Kidney epithelial cell (primary cell): ENCODE data around the gene FTO. TPM values are rescaled to one million over a fixed set of nuclear protein-coding genes. Genes with fewer than 3 reads are reported as not detected.

Experiments used
- DNase-seq: peaks from one replicate; pipeline ENCODE4 v3.0.0-alpha.2; 2010; ENCODE audit warnings: low read depth
- H3K27me3 ChIP-seq: 2 replicates; pipeline ENCODE4 v1.6.0; 2011; ENCODE audit warnings: low read length; ENCODE audit not compliant: control insufficient read depth, insufficient read depth
- H3K36me3 ChIP-seq: 2 replicates; pipeline ENCODE4 v1.5.1; 2011; ENCODE audit warnings: low read length; ENCODE audit not compliant: control insufficient read depth, insufficient read depth
- H3K4me3 ChIP-seq: 2 replicates; pipeline ENCODE4 v1.5.1; 2011; ENCODE audit warnings: low read depth, mild to moderate bottlenecking, control low read depth, low read length
- CTCF ChIP-seq: IDR thresholded peaks from 2 replicates; pipeline ENCODE4 v1.5.1; 2011; ENCODE audit warnings: mild to moderate bottlenecking, moderate library complexity, low read length, control low read depth, inconsistent platforms; ENCODE audit not compliant: insufficient read depth, poor library complexity, severe bottlenecking
- total RNA-seq: library from RNA; depleted of rRNA; stranded (reverse); fragments of >200 nt; gene quantifications from 2 replicates; pipeline ENCODE4 v1.2.3, GENCODE V29; 2015

Gene FTO
- total RNA-seq, 1 donor from 2014 or later = 66.9 TPM

GRCh38 chr16:54027558-54027957 is 323.6 kb downstream of the FTO start:
- Histone ChIP-seq H3K36me3 (no peaks in the 10 kb centered on the region), H3K27me3 (no peaks in the 10 kb centered on the region), H3K4me3 (no peak overlapping the region)
- DNase-seq = no peak
- no peak for TF ChIP-seq CTCF

- no peaks in the 10 kb centered on the region for H3K36me3 ChIP-seq
- no peaks in the 10 kb centered on the region for H3K27me3 ChIP-seq
- no peak overlapping the region for H3K4me3 ChIP-seq
- no peak for DNase-seq
- no peak for TF ChIP-seq CTCF
These were observed 324.0 kb downstream of the FTO start for GRCh38 chr16:54027995-54028394.

GRCh38 chr16:54030451-54030850 is 326.5 kb downstream of the FTO start:
- no peak for DNase-seq
- H3K36me3 ChIP-seq = no peaks in the 10 kb centered on the region
- H3K4me3 ChIP-seq = no peak overlapping the region
- H3K27me3 ChIP-seq = no peaks in the 10 kb centered on the region
- no peak for TF ChIP-seq CTCF

GRCh38 chr16:54031107-54031760 is 327.3 kb downstream of the FTO start:
- TF ChIP-seq CTCF = no peak
- Histone ChIP-seq H3K36me3 (no peaks in the 10 kb centered on the region), H3K27me3 (no peaks in the 10 kb centered on the region), H3K4me3 (no peak overlapping the region)
- DNase-seq = no peak

GRCh38 chr16:54033747-54034146 is 329.8 kb downstream of the FTO start:
- no peak for TF ChIP-seq CTCF
- no peaks in the 10 kb centered on the region for H3K27me3 ChIP-seq
- DNase-seq = no peak
- no peak overlapping the region for H3K4me3 ChIP-seq
- no peaks in the 10 kb centered on the region for H3K36me3 ChIP-seq

GRCh38 chr16:54034684-54035083 is 330.7 kb downstream of the FTO start:
- DNase-seq = no peak
- TF ChIP-seq CTCF = no peak
- no peak overlapping the region for H3K4me3 ChIP-seq

More at GRCh38 chr16:54034684-54035083, 330.7 kb downstream of the FTO start:
- Histone ChIP-seq H3K36me3 (no peaks in the 10 kb centered on the region), H3K27me3 (no peaks in the 10 kb centered on the region)
